GM19043 (cell line): ENCODE measurements around the gene FRMD4A.
"Not testable (repeated sequence)": the region's sequence is repeated elsewhere in the genome, so short reads cannot be mapped to it uniquely, and the experiment has no call there.

Experiments used
- ATAC-seq: cut with Tn5 transposase; IDR thresholded peaks from one replicate; pipeline ENCODE4 v1.9.1; 2021; ENCODE audit warnings: low read depth; ENCODE audit not compliant: unreplicated experiment

FRMD4A gene

DNA sequence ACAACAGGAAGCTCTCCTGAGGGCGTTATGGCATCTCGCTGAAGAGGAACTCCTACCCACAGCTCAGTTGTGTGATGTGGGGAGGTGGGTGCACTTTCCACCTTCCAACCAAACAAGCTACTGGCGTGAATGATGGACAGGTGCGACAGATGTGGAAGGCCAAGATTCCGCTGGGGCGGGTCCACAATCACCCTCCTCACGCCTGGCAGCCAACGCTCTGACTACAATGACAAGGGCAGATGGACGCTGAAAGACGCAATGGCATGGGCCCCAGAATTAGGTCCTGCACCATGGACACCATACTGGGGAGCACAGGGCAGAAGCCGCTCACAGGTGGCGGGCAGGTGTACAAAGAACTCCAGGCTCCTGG lies 461.4 kb downstream of the FRMD4A start:
- no peak for ATAC-seq

DNA sequence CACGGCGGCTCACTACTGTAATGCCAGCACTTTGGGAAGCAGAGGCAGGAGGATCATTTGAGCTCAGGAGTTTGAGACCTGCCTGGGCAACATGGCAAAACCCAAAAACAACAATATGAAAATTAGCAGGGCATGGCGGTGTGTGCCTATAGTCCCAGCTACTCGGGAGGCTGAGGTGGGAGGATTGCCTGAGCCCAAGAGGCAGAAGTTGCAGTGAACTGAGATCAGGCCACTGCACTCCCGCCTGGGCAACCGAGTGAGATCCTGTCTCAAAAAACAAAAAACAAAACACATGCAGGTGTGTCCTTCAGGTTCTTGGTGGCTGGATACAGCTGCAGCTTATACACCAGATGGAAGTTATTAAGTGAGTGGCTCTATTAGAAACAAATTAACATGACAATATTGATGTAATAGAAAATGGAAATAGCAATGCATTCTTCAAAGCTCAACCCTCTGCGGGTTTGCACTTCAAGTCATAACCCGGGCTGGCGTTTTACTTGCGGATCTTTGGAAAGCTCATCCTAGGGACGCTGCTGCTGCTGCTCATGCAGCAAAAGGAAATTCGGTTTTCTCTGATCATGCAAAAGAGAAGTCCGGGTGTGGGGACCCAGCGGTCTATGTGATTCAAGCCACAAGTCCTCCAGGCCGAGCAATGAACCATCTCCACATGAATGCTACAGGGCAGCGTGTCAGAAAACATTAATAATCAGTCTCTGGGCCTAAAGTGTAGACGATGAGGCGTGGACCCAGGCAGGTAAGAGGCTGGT lies 462.0 kb downstream of the FRMD4A start:
- no peak for ATAC-seq

GRCh38 chr10:13867822-13868221 lies 462.9 kb downstream of the FRMD4A start:
- ATAC-seq: no peak

- ATAC-seq: no peak
Measured at GRCh38 chr10:13865758-13866491, 464.8 kb downstream of the FRMD4A start.

DNA sequence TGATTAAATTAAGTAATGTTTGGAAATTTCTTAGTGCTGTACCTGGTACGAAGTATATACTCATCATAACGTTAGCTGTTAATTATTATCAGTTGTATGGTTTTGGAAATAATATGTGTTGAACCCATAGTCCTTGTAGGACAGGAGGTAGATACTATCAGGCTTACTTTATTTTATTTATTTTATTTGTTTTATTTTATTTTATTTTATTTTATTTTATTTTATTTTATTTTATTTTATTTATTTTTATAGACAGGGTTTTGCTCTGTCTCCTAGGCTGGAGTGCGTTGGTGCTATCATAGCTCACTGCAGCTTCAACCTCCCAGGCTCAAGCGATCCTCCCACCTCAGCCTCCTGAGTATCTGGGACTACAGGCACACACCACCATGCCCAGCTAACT lies 465.5 kb downstream of the FRMD4A start:
- ATAC-seq: not testable (repeated sequence)

GRCh38 chr10:13862546-13863233 lies 468.0 kb downstream of the FRMD4A start:
- no peak for ATAC-seq

GRCh38 chr10:13860886-13861285 lies 469.8 kb downstream of the FRMD4A start:
- no peak for ATAC-seq

- ATAC-seq: no peak
Measured at GRCh38 chr10:13859979-13860654, 470.6 kb downstream of the FRMD4A start.

- ATAC-seq: no peak
Measured at GRCh38 chr10:13858709-13859108, 472.0 kb downstream of the FRMD4A start.

DNA sequence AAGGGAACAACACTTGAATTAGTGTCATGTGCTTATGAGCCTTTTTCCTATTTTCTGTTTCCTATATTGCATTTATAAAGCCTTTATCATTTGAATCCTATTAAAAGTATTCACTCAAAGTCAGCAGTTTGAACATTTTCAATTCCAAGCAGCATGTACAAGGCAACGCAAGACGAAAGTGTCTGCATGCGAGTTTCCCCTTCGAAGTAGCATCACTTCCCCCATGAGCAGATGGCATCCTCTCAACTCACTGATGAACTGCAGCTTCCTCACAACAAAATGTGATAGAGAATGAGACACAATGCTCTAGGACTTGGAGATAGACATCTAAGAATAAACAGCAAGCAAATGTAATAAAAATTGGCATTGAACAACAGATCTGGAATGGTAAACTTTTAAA lies 473.3 kb downstream of the FRMD4A start:
- ATAC-seq: no peak

GRCh38 chr10:13853854-13854253 lies 476.9 kb downstream of the FRMD4A start:
- no peak for ATAC-seq

GRCh38 chr10:13852872-13853271 lies 477.9 kb downstream of the FRMD4A start:
- ATAC-seq: no peak

DNA sequence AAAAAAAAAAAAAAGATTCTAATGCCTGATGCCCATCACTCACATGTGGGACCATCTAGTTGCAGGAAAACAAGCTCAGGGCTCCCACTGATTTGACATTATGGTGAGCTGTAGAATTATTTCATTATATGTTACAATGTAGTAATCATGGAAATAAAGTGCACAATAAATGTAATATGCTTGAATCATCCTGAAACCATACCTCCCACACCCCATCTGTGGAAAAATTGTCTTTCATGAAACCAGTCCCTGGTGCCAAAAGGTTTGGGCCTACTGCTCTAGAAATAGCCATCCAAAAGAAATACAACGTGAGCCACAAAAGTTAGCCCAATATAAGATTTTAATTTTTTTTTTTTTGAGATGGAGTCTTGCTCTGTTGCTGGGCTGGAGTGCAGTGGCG lies 478.8 kb downstream of the FRMD4A start:
- no peak for ATAC-seq

DNA sequence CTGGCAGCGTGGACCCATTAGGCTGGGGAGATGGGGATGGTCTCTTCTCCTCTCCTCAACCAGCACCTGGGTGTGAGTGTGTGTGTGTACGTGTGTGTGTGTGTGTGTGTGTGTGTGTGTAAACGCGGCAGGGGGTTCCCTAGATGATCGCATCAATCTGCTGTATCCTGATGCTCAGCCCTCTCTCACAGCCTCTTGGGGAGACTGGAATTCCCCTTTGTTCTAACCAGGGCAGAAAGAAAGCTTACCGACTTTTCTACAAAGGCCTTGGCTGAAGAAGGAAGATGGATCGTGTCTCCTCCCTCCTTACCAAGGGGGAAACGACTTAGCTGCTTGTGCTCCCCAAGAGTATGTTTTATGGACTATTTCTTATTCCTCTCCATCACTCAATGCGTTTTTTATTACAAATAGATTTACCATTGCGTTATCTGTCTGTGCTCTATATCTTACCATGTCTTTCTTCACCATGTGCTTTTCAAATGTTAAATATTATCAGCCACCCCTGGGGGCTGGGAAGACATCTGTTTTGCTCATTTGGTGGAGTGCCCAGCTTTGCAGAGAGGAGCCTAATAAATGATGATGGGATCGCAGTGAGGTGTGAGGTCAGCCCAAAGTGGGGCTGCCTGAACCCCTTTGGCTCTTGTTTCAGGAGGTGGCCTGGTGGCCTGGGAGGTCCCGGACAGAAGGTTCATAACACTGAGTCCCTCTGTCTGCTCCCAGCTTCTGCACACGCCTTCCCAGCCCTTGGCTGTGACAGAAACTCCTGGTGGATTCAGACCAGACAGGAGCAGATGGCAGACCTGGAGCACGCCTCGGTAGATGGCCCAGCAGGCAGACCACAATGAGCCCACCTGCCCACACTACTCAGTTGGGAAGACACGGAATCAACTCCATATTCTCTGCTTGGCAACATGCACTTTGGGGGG lies 481.9 kb downstream of the FRMD4A start:
- no peak for ATAC-seq

DNA sequence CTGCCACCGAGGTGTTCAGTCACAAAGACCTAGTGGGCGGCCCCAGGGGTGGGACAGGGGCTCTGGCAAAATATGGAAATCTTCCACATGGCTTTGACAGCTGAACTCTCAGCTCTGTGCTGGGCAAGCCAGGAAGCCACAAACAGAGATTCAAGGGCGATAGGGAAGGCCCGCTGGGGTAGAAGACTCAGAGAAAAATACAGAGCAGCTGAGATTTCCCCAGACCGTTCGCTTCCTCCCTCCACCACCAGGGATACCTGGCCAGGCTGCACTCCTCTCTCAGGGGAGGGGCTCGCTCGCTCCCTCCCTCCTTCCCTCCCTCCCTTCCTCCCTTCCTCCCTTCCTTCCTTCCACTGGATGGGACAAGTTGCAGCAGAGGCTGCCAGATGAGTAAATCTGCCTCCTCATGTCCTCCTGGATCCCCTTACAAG lies 483.5 kb downstream of the FRMD4A start:
- ATAC-seq: no peak

- ATAC-seq: no peak
Measured at GRCh38 chr10:13845897-13846296, 484.8 kb downstream of the FRMD4A start.

GRCh38 chr10:13844651-13845050 lies 486.1 kb downstream of the FRMD4A start:
- no peak for ATAC-seq

DNA sequence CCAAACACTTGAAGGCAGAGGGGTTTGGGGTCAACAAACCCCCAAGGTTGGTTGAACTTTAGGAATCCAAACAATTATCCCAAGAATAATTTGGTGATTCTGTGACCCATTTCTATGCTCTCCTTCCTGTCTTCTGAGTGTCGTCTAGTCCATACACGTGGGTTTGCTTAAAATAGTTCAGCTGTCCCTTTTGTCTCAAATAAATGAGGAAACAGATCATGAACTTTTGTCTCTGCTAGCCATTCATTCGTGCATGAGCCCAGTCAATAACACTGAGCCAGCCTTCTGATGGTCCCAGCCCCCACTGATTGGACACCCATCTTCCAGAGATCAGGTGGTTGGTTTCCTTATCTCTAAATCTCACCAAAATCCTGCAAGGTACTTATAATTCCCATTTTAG lies 488.6 kb downstream of the FRMD4A start:
- no peak for ATAC-seq

- ATAC-seq: no peak
Measured at GRCh38 chr10:13840036-13840435, 490.7 kb downstream of the FRMD4A start.

- ATAC-seq: no peak
Measured at GRCh38 chr10:13839430-13839990, 491.2 kb downstream of the FRMD4A start.
